GM18502 (cell line): ENCODE measurements around the gene SHH.

Source experiments
- ATAC-seq: cut with Tn5 transposase; IDR thresholded peaks from one replicate; pipeline ENCODE4 v1.9.1; 2021; ENCODE audit warnings: mild to moderate bottlenecking; ENCODE audit not compliant: unreplicated experiment, poor library complexity

SHH gene

GRCh38 chr7:155750255-155751125 is 61.8 kb downstream of the SHH start:
- no peak for ATAC-seq
